ENCODE results near the gene KLHL29. TPM values are rescaled to one million over a fixed set of nuclear protein-coding genes. Genes with fewer than 3 reads are reported as not detected.

The KLHL29 gene
- total and polyA plus RNA-seq, 2 experiments from 2014 or later: 1.5 to 6.5 TPM

GRCh38 chr2:23605236-23605635, 220.3 kb downstream of the KLHL29 start:
- Mint-ChIP-seq H3K9me3 (peaks cover 20% of the 10 kb centered on the region), H3K27me3 (ENCODE audit: insufficient read depth, low read depth, poor library complexity) (peaks cover 13% of the 10 kb centered on the region), H3K4me3 (no peak overlapping the region), H3K27ac (no peak overlapping the region), H3K36me3 (ENCODE audit: low read depth) (peaks cover 24% of the 10 kb centered on the region), H3K4me1 (peaks cover 18% of the 10 kb centered on the region)
- DNase-seq (ENCODE audit: low spot score) (no peak), ATAC-seq (no peak)
- no peaks in the 10 kb centered on the region for H3K79me2 ChIP-seq (replicated peaks; ENCODE audit: insufficient read depth)
- H3K4me2 ChIP-seq: no peak overlapping the region
- TF ChIP-seq CREB1 (CRISPR knock-in tag; IDR thresholded peaks at IDR 0.05; ENCODE audit: low read depth) (no peak), ETS1 (IDR thresholded peaks at IDR 0.05) (no peak), EZH2 (IDR thresholded peaks at IDR 0.05; ENCODE audit: low read depth, unreplicated experiment) (no peak), CTCF (conservative IDR thresholded peaks at IDR 0.05; ENCODE audit: low read depth in 2 of 2) (no peak), JUNB (IDR thresholded peaks at IDR 0.05; ENCODE audit: unreplicated experiment) (no peak), REST (IDR thresholded peaks at IDR 0.05; ENCODE audit: unreplicated experiment) (no peak), POLR2AphosphoS5 (IDR thresholded peaks at IDR 0.05; ENCODE audit: low read depth) (no peak)
- no peaks in the 10 kb centered on the region for H3K36me3 ChIP-seq (ENCODE audit: insufficient read depth)
- no peak overlapping the region for H3K27ac ChIP-seq (ENCODE audit: low read depth)
- H3K4me1 ChIP-seq (ENCODE audit: insufficient read depth): peaks cover 19% of the 10 kb centered on the region
- H3F3A ChIP-seq (replicated peaks; ENCODE audit: low read depth): no peaks in the 10 kb centered on the region
- H3K9me2 ChIP-seq (ENCODE audit: insufficient read depth): peaks cover 6% of the 10 kb centered on the region; the same call in 1 of the 2 replicates
- H3K27me3 ChIP-seq (ENCODE audit: insufficient read depth): no peaks in the 10 kb centered on the region
- no peak overlapping the region for H3K4me3 ChIP-seq
- no peaks in the 10 kb centered on the region for H4K20me1 ChIP-seq (replicated peaks; ENCODE audit: insufficient read depth)
- H2AFZ ChIP-seq: no peak overlapping the region

GRCh38 chr2:23606196-23606595, 221.2 kb downstream of the KLHL29 start:
- Mint-ChIP-seq H3K27me3 (ENCODE audit: insufficient read depth, low read depth, poor library complexity) (peaks cover 13% of the 10 kb centered on the region), H3K36me3 (ENCODE audit: low read depth) (peaks cover 34% of the 10 kb centered on the region), H3K27ac (0 out of 2 replicates have a peak overlapping the region, but pooled peaks have one; percentile 17), H3K4me3 (no peak overlapping the region), H3K9me3 (peaks cover 30% of the 10 kb centered on the region), H3K4me1 (peaks cover 18% of the 10 kb centered on the region)
- Histone ChIP-seq H3F3A (replicated peaks; ENCODE audit: low read depth) (no peaks in the 10 kb centered on the region), H3K27me3 (ENCODE audit: insufficient read depth) (no peaks in the 10 kb centered on the region), H3K79me2 (replicated peaks; ENCODE audit: insufficient read depth) (no peaks in the 10 kb centered on the region), H3K9me2 (ENCODE audit: insufficient read depth) (peaks cover 7% of the 10 kb centered on the region; the same call in 1 of the 2 replicates), H3K4me1 (ENCODE audit: insufficient read depth) (peaks cover 19% of the 10 kb centered on the region), H3K4me3 (no peak overlapping the region), H3K36me3 (ENCODE audit: insufficient read depth) (no peaks in the 10 kb centered on the region), H2AFZ (no peak overlapping the region), H3K4me2 (no peak overlapping the region), H4K20me1 (replicated peaks; ENCODE audit: insufficient read depth) (no peaks in the 10 kb centered on the region), H3K27ac (ENCODE audit: low read depth) (no peak overlapping the region)
- DNase-seq (ENCODE audit: low spot score): no peak
- no peak for ATAC-seq
- no peak for TF ChIP-seq ZNF462 (CRISPR knock-in tag; IDR thresholded peaks at IDR 0.05)
